HCT116 (cell line): ENCODE results near the gene IL9. TPM values are rescaled to one million over a fixed set of nuclear protein-coding genes. Genes with fewer than 3 reads are reported as not detected.

Experiments
- ATAC-seq: fragments of 200-7000 bp; cut with Tn5 transposase; 2 replicates; pipeline ENCODE4 v1.9.1; 2020; ENCODE audit warnings: mild to moderate bottlenecking, moderate library complexity
- Bru-seq: library from RNA; stranded (reverse); fragments of 400-500 nt; gene quantifications from one replicate; lab custom pipeline; 2021; lab: Mats Ljungman, UMichigan
- BruChase-seq, 2 experiments: library from RNA; stranded (reverse); fragments of 400-500 nt; gene quantifications; one replicate each; lab custom pipeline; 2021; lab: Mats Ljungman, UMichigan
- BruUV-seq: library from RNA; stranded (reverse); fragments of 400-500 nt; replicated peaks from 2 replicates; lab custom pipeline; 2021; lab: Mats Ljungman, UMichigan
- CTCF ChIA-PET: fragments of 300-600 bp; sonication (Branson Sonifier 250); formaldehyde crosslinking; loops from one replicate; lab custom pipeline; 2021; ENCODE audit warnings: antibody characterized with exemption; lab: Charles Lee
- POLR2A ChIA-PET: fragments of 300-600, 350-600 bp; sonication (Branson Sonifier 250); formaldehyde crosslinking; loops from one replicate; lab custom pipeline; 2021; ENCODE audit warnings: antibody characterized with exemption; lab: Charles Lee
- RAD21 ChIA-PET, 2 experiments: fragments of 300-600 bp; sonication (Branson Sonifier 250); formaldehyde crosslinking; loops; one replicate each; lab custom pipeline; 2023; ENCODE audit warnings: low total read pairs in 2 of 2; ENCODE audit not compliant: uncharacterized antibody in 2 of 2, unreplicated experiment in 2 of 2, low non-redundant PET in 1 of 2; lab: Charles Lee
- DNase-seq: peaks from one replicate; pipeline ENCODE4 v3.0.0-alpha.2; 2010; ENCODE audit warnings: low read depth, low spot score
- H2AFZ ChIP-seq: fragments of 200-600 bp; shearing (Covaris generic), sonication (generic); 2 replicates; pipeline ENCODE4 v1.6.1; 2017; ENCODE audit warnings: low read depth, mixed run types, mixed read lengths, antibody characterized with exemption, low read length; ENCODE audit not compliant: poor library complexity, severe bottlenecking
- H3K27ac ChIP-seq: 2 replicates; pipeline ENCODE4 v1.5.1; 2012; ENCODE audit warnings: low read depth, low read length
- H3K27me3 ChIP-seq: fragments of 200-600 bp; sonication (generic); 2 replicates; pipeline ENCODE4 v1.6.1; 2016; ENCODE audit warnings: mixed run types, low read length, mixed read lengths; ENCODE audit not compliant: insufficient read depth
- H3K36me3 ChIP-seq, 2 experiments: fragments of 200-500 bp in 1 of 2; fragments of 200-600 bp in 1 of 2; sonication (Bioruptor generic) in 1 of 2; sonication (generic) in 1 of 2; 2 replicates each; pipeline versions ENCODE4 v1.5.1 to v1.6.1; 2014 to 2016; ENCODE audit warnings: low read length in 2 of 2, inconsistent platforms in 1 of 2, mixed read lengths in 1 of 2, mixed run types in 1 of 2; ENCODE audit not compliant: insufficient read depth in 2 of 2, control insufficient read depth in 1 of 2
- H3K4me1 ChIP-seq, 2 experiments: fragments of 200-600 bp in 1 of 2; sonication (generic) in 1 of 2; 2 replicates each; pipeline versions ENCODE4 v1.5.1 to v1.6.1; 2012 to 2017; ENCODE audit warnings: low read length in 2 of 2, inconsistent platforms in 1 of 2, mild to moderate bottlenecking in 1 of 2, mixed read lengths in 1 of 2, mixed run types in 1 of 2, moderate library complexity in 1 of 2; ENCODE audit not compliant: insufficient read depth in 2 of 2, control insufficient read depth in 1 of 2
- H3K4me2 ChIP-seq: fragments of 200-600 bp; sonication (generic); 2 replicates; pipeline ENCODE4 v1.6.1; 2017; ENCODE audit warnings: mixed run types, low read length, mixed read lengths
- H3K4me3 ChIP-seq, 2 experiments: fragments of 200-600 bp in 1 of 2; sonication (generic) in 1 of 2; replicated peaks in 1 of 2; 2 replicates each; pipeline ENCODE4 v1.5.1; 2011 to 2016; ENCODE audit warnings: low read length in 2 of 2, control low read depth in 1 of 2, low read depth in 1 of 2, mild to moderate bottlenecking in 1 of 2, mixed read lengths in 1 of 2, mixed run types in 1 of 2
- H3K79me2 ChIP-seq: fragments of 200-600 bp; sonication (generic); 2 replicates; pipeline ENCODE4 v1.6.1; 2017; ENCODE audit warnings: mild to moderate bottlenecking, mixed run types, low read length, moderate library complexity, mixed read lengths; ENCODE audit not compliant: insufficient read depth
- H3K9ac ChIP-seq: fragments of 200-600 bp; sonication (generic); 2 replicates; pipeline ENCODE4 v1.6.1; 2016; ENCODE audit warnings: low read length, mixed read lengths
- H3K9me2 ChIP-seq: fragments of 200-600 bp; sonication (generic), shearing (Covaris generic); 2 replicates; pipeline ENCODE4 v1.6.1; 2017; ENCODE audit warnings: mixed run types, mild to moderate bottlenecking, moderate library complexity; ENCODE audit not compliant: insufficient read depth
- H3K9me3 ChIP-seq, 2 experiments: fragments of 200-500 bp in 1 of 2; fragments of 200-600 bp in 1 of 2; sonication (Bioruptor generic) in 1 of 2; sonication (generic) in 1 of 2; 2 replicates each; pipeline ENCODE4 v1.6.1; 2014 to 2017; ENCODE audit warnings: low read length in 2 of 2, mixed read lengths in 2 of 2, inconsistent platforms in 1 of 2, low read depth in 1 of 2, mild to moderate bottlenecking in 1 of 2, mixed run types in 1 of 2, moderate library complexity in 1 of 2; ENCODE audit not compliant: control insufficient read depth in 1 of 2, insufficient read depth in 1 of 2
- H4K20me1 ChIP-seq: fragments of 200-600 bp; sonication (generic), shearing (Covaris generic); 2 replicates; pipeline ENCODE4 v1.6.1; 2017; ENCODE audit warnings: mixed run types, mild to moderate bottlenecking, moderate library complexity; ENCODE audit not compliant: insufficient read depth
- CBX3 ChIP-seq: IDR thresholded peaks from 2 replicates; pipeline ENCODE4 v1.6.1; 2012; ENCODE audit warnings: low read depth
- CEBPB ChIP-seq: IDR thresholded peaks from 2 replicates; pipeline ENCODE4 v1.6.1; 2012; ENCODE audit warnings: low read depth
- EZH2 ChIP-seq: fragments of 200-600 bp; sonication (generic); IDR thresholded peaks from 2 replicates; pipeline ENCODE4 v1.6.1; 2017; ENCODE audit warnings: antibody characterized with exemption, mixed run types
- FOSL1 ChIP-seq: IDR thresholded peaks from 2 replicates; pipeline ENCODE4 v1.6.1; 2012; ENCODE audit warnings: low read depth
- POLR2A ChIP-seq: IDR thresholded peaks from 2 replicates; pipeline ENCODE4 v1.7.0; 2011; ENCODE audit warnings: borderline replicate concordance; ENCODE audit not compliant: insufficient read depth, insufficient read length; ENCODE audit errors: extremely low read depth
- RAD21 ChIP-seq: IDR thresholded peaks from 2 replicates; pipeline ENCODE4 v1.6.1; 2012; ENCODE audit warnings: low read depth, mild to moderate bottlenecking
- REST ChIP-seq: IDR thresholded peaks from 2 replicates; pipeline ENCODE4 v1.6.1; 2012; ENCODE audit warnings: low read depth
- intact Hi-C: fragments of 100-400 bp; cut with micrococcal nuclease; formaldehyde crosslinking; loops from 2 replicates; pipeline ENCODE4 v1.10.0; 2022
- long read RNA-seq: library from polyadenylated mRNA; unstranded; transcript quantifications from one replicate; pipeline ENCODE4 v2.0.0, GENCODE V29; 2021; ENCODE audit not compliant: unreplicated experiment
- polyA plus RNA-seq: library from polyadenylated mRNA; unstranded; fragments of >200 nt; gene quantifications from 2 replicates; pipeline ENCODE4 v1.2.1, GENCODE V29; 2012; ENCODE audit warnings: missing spikeins
- total RNA-seq: library from RNA; stranded (reverse); gene quantifications from one replicate; pipeline ENCODE4 v1.2.1, GENCODE V29; 2021; ENCODE audit not compliant: unreplicated experiment

The IL9 gene
- total RNA-seq (not detected), Bru-seq, nascent RNA (not detected), BruChase-seq, experiment 1, labeled RNA remaining after a 6-hour chase (not detected), BruChase-seq, experiment 2, labeled RNA remaining after a 2-hour chase (not detected)
- not detected in 2 replicates for polyA plus RNA-seq
- long read RNA-seq = 0 reads

GRCh38 chr5:135895474-135896006 is at the start of gene IL9:
TSS of gene IL9 (minus strand) at chr5:135895841. CDS start at chr5:135895816, 25 bp downstream.
- DNase-seq = no peak
- Histone ChIP-seq H3K4me3 (no peak within 1 kb of the TSS), H3K4me1 (no peaks in the 10 kb centered on the region), H4K20me1 (no peaks in the 10 kb centered on the region), H3K36me3 (no peaks in the 10 kb centered on the region), H3K4me2 (no peak within 1 kb of the TSS), H3K9me3 (no peaks in the 10 kb centered on the region), H2AFZ (no peak within 1 kb of the TSS), H3K79me2 (no peaks in the 10 kb centered on the region), H3K27ac (no peak within 1 kb of the TSS), H3K9me2 (no peaks in the 10 kb centered on the region), H3K9ac (no peak within 1 kb of the TSS), H3K27me3 (peaks cover 46% of the 10 kb centered on the region)
- CTCF ChIA-PET = interaction anchor here (1.9 kb wide), 1 partner anchor 162 kb away, joined by 6 read pairs; no protein-coding TSS in a partner anchor
- TF ChIP-seq CBX3 (no peak), REST (no peak), RAD21 (no peak), CEBPB (no peak), POLR2A (no peak), EZH2 (no peak), FOSL1 (no peak)
- POLR2A ChIA-PET = no interaction called here
- RAD21 ChIA-PET = no interaction called here
- no TSS peak for BruUV-seq
- intact Hi-C loops = no loop called here
- peak; percentile 40; the same call in 1 of the 2 replicates for ATAC-seq
